GM23338 (cell line): Measurements from ENCODE around the gene ZNF511. TPM values are rescaled to one million over a fixed set of nuclear protein-coding genes. Genes with fewer than 3 reads are reported as not detected.

Source experiments
- ATAC-seq: fragments of 200-7000 bp; cut with Tn5 transposase; 3 replicates; pipeline ENCODE4 v1.9.1; 2020
- DNase-seq: peaks from one replicate; pipeline ENCODE4 v3.0.0-alpha.2; 2015; ENCODE audit warnings: low spot score
- H2AFZ ChIP-seq: fragments of 200-600 bp; sonication (generic); 2 replicates; pipeline ENCODE4 v1.8.0; 2016; ENCODE audit warnings: antibody characterized with exemption, mild to moderate bottlenecking, moderate library complexity
- H3F3A ChIP-seq: fragments of 200-600 bp; sonication (generic); replicated peaks from 2 replicates; pipeline ENCODE4 v1.8.0; 2017; ENCODE audit warnings: antibody characterized with exemption, mixed run types, low read depth
- H3K27ac ChIP-seq: fragments of 200-600 bp; sonication (generic); 2 replicates; pipeline ENCODE4 v1.6.1; 2016; ENCODE audit warnings: low read depth
- H3K27me3 ChIP-seq: fragments of 200-600 bp; sonication (generic); 2 replicates; pipeline ENCODE4 v1.8.0; 2016; ENCODE audit warnings: mild to moderate bottlenecking, mixed run types, moderate library complexity; ENCODE audit not compliant: insufficient read depth
- H3K36me3 ChIP-seq: fragments of 200-600 bp; sonication (generic); 2 replicates; pipeline ENCODE4 v1.8.0; 2016; ENCODE audit warnings: mild to moderate bottlenecking; ENCODE audit not compliant: insufficient read depth
- H3K4me1 ChIP-seq: fragments of 200-600 bp; sonication (generic); 2 replicates; pipeline ENCODE4 v1.8.0; 2016; ENCODE audit warnings: mild to moderate bottlenecking, moderate library complexity; ENCODE audit not compliant: insufficient read depth
- H3K4me2 ChIP-seq: fragments of 200-600 bp; sonication (generic); 2 replicates; pipeline ENCODE4 v1.7.1; 2017; ENCODE audit warnings: mixed run types
- H3K4me3 ChIP-seq: fragments of 200-600 bp; sonication (generic); 2 replicates; pipeline ENCODE4 v1.6.1; 2016; ENCODE audit warnings: mixed run types
- H3K79me2 ChIP-seq: fragments of 200-600 bp; sonication (generic); replicated peaks from 2 replicates; pipeline ENCODE4 v1.8.0; 2017; ENCODE audit warnings: mild to moderate bottlenecking; ENCODE audit not compliant: insufficient read depth
- H3K9me2 ChIP-seq: fragments of 200-600 bp; sonication (generic); 2 replicates; pipeline ENCODE4 v1.8.0; 2017; ENCODE audit not compliant: insufficient read depth
- H4K20me1 ChIP-seq: fragments of 200-600 bp; sonication (generic); replicated peaks from 2 replicates; pipeline ENCODE4 v1.8.0; 2017; ENCODE audit warnings: mild to moderate bottlenecking; ENCODE audit not compliant: insufficient read depth
- H3K27ac Mint-ChIP-seq: 2 replicates; pipeline ENCODE4 v1.8.0; 2020; ENCODE audit warnings: inconsistent platforms, mild to moderate bottlenecking, moderate library complexity, mixed read lengths
- H3K27me3 Mint-ChIP-seq: 3 replicates; pipeline ENCODE4 v1.8.0; 2022; ENCODE audit warnings: low read depth, mild to moderate bottlenecking, moderate library complexity, mixed read lengths, inconsistent platforms; ENCODE audit not compliant: insufficient read depth, poor library complexity
- H3K36me3 Mint-ChIP-seq: 3 replicates; pipeline ENCODE4 v1.8.0; 2021; ENCODE audit warnings: low read depth, mild to moderate bottlenecking, inconsistent platforms, moderate library complexity, mixed read lengths
- H3K4me1 Mint-ChIP-seq: 3 replicates; pipeline ENCODE4 v1.8.0; 2020; ENCODE audit warnings: mild to moderate bottlenecking, inconsistent platforms, mixed read lengths
- H3K4me3 Mint-ChIP-seq: 3 replicates; pipeline ENCODE4 v1.8.0; 2021; ENCODE audit warnings: moderate library complexity, mild to moderate bottlenecking, inconsistent platforms, mixed read lengths
- H3K9me3 Mint-ChIP-seq: 3 replicates; pipeline ENCODE4 v1.8.0; 2020; ENCODE audit warnings: moderate library complexity, mild to moderate bottlenecking, inconsistent platforms, mixed read lengths
- CREB1 ChIP-seq: fragments of 250-450 bp; sonication (Bioruptor Pico); IDR thresholded peaks from 2 replicates; pipeline ENCODE4 v1.5.0; 2020; ENCODE audit warnings: low read depth, mild to moderate bottlenecking, moderate library complexity
- CTCF ChIP-seq, 2 experiments: fragments of 200-600 bp in 1 of 2; sonication (generic) in 1 of 2; conservative IDR thresholded peaks; 2 replicates each; pipeline versions ENCODE4 v1.5.1 to v1.6.1; 2016 to 2017; ENCODE audit warnings: antibody characterized with exemption in 2 of 2, low read depth in 2 of 2, mild to moderate bottlenecking in 2 of 2, moderate library complexity in 1 of 2
- ETS1 ChIP-seq: IDR thresholded peaks from 2 replicates; pipeline ENCODE4 v1.6.1; 2016; ENCODE audit warnings: antibody characterized with exemption
- EZH2 ChIP-seq: fragments of 200-600 bp; sonication (generic); IDR thresholded peaks from one replicate; pipeline ENCODE4 v1.8.0; 2017; ENCODE audit warnings: antibody characterized with exemption, mild to moderate bottlenecking, low read depth; ENCODE audit not compliant: unreplicated experiment
- EZH2phosphoT487 ChIP-seq: fragments of 200-600 bp; sonication (generic); IDR thresholded peaks from one replicate; pipeline ENCODE4 v1.8.1; 2018; ENCODE audit warnings: antibody characterized with exemption; ENCODE audit not compliant: unreplicated experiment
- JUNB ChIP-seq: IDR thresholded peaks from one replicate; pipeline ENCODE4 v1.6.1; 2016; ENCODE audit warnings: antibody characterized with exemption; ENCODE audit not compliant: unreplicated experiment
- NANOG ChIP-seq: IDR thresholded peaks from 2 replicates; pipeline ENCODE4 v1.6.1; 2016; ENCODE audit warnings: antibody characterized with exemption, borderline replicate concordance
- POLR2AphosphoS5 ChIP-seq: IDR thresholded peaks from 2 replicates; pipeline ENCODE4 v1.6.1; 2016; ENCODE audit warnings: antibody characterized with exemption, low read depth
- REST ChIP-seq: IDR thresholded peaks from one replicate; pipeline ENCODE4 v1.6.1; 2018; ENCODE audit warnings: antibody characterized with exemption; ENCODE audit not compliant: unreplicated experiment
- STAT1 ChIP-seq: IDR thresholded peaks from one replicate; pipeline ENCODE4 v1.6.1; 2016; ENCODE audit warnings: antibody characterized with exemption; ENCODE audit not compliant: unreplicated experiment
- ZNF114 ChIP-seq: fragments of 250-450 bp; sonication (Bioruptor Pico); IDR thresholded peaks from 2 replicates; pipeline ENCODE4 v1.5.0; 2020; ENCODE audit warnings: mild to moderate bottlenecking, moderate library complexity
- ZNF331 ChIP-seq: fragments of 250-450 bp; sonication (Bioruptor Pico); IDR thresholded peaks from 2 replicates; pipeline ENCODE4 v1.5.0; 2020; ENCODE audit warnings: low read depth, mild to moderate bottlenecking, moderate library complexity
- ZNF462 ChIP-seq: fragments of 250-450 bp; sonication (Bioruptor Pico); IDR thresholded peaks from 2 replicates; pipeline ENCODE4 v1.5.0; 2020; ENCODE audit warnings: mild to moderate bottlenecking, moderate library complexity
- polyA plus RNA-seq: library from polyadenylated mRNA; unstranded; fragments of >200 nt; fragmentation: Nextera tagmentation; extraction: Ambion mirVana; gene quantifications from 2 replicates; pipeline ENCODE4 v1.2.1, GENCODE V29; 2016
- total RNA-seq: library from RNA; depleted of rRNA; stranded (reverse); fragments of >200 nt; shearing (Covaris generic); gene quantifications from 2 replicates; pipeline ENCODE4 v1.2.3, GENCODE V29; 2014

Gene ZNF511
- total and polyA plus RNA-seq, 2 experiments from 2014 or later = 41.3 to 104 TPM

- Mint-ChIP-seq H3K4me3 (no peak overlapping the region; the same call in 2 of the 3 replicates), H3K27ac (no peak overlapping the region), H3K4me1 (peaks cover 6% of the 10 kb centered on the region), H3K9me3 (peaks cover 17% of the 10 kb centered on the region), H3K36me3 (no peaks in the 10 kb centered on the region; the same call in 1 of the 3 replicates), H3K27me3 (peaks cover 60% of the 10 kb centered on the region)
- Histone ChIP-seq H3K27me3 (peaks cover 85% of the 10 kb centered on the region), H3K4me2 (no peak overlapping the region), H3K4me1 (peaks cover 5% of the 10 kb centered on the region; the same call in 1 of the 2 replicates), H3K79me2 (no peaks in the 10 kb centered on the region), H2AFZ (no peak overlapping the region), H3K9me2 (no peaks in the 10 kb centered on the region), H3F3A (no peaks in the 10 kb centered on the region), H4K20me1 (no peaks in the 10 kb centered on the region), H3K36me3 (no peaks in the 10 kb centered on the region), H3K4me3 (no peak overlapping the region), H3K27ac (no peak overlapping the region)
- DNase-seq (no peak), ATAC-seq (no peak)
- TF ChIP-seq ETS1 (no peak), EZH2 (no peak), NANOG (no peak), ZNF114 (CRISPR knock-in tag) (no peak), JUNB (no peak), CREB1 (CRISPR knock-in tag) (no peak), STAT1 (no peak), ZNF462 (CRISPR knock-in tag) (no peak), REST (no peak), ZNF331 (no peak), CTCF (conservative IDR thresholded peaks at IDR 0.05; ENCODE audit: low read depth in 2 of 2) (no peak), EZH2phosphoT487 (no peak), POLR2AphosphoS5 (no peak)
Measured at GRCh38 chr10:133332936-133333699, 24.4 kb downstream of the ZNF511 start.
